HG03558 (cell line): ENCODE measurements around the gene AXIN1.
"Not testable (repeated sequence)": the region's sequence is repeated elsewhere in the genome, so short reads cannot be mapped to it uniquely, and the experiment has no call there.

Experiments used
- ATAC-seq: cut with Tn5 transposase; IDR thresholded peaks from one replicate; pipeline ENCODE4 v1.9.1; 2021; ENCODE audit warnings: moderate number of reproducible peaks; ENCODE audit not compliant: unreplicated experiment; ENCODE audit errors: extremely low read depth

AXIN1 gene

GRCh38 chr16:352547-353403, at the start of gene AXIN1:
Gene AXIN1, minus strand, starts transcription at chr16:352723. Its CDS starts 5,698 bp downstream, at chr16:347025.
- ATAC-seq = peak; percentile 45

GRCh38 chr16:401468-402348, 49.2 kb upstream of the AXIN1 start, which contains the start of gene DECR2:
Gene DECR2, plus strand, starts transcription at chr16:401885. Its CDS starts 79 bp downstream, at chr16:401964.
- ATAC-seq = no peak

GRCh38 chr16:400061-400591, 47.6 kb upstream of the AXIN1 start:
- ATAC-seq = no peak

GRCh38 chr16:399340-400019, 47.0 kb upstream of the AXIN1 start:
- ATAC-seq = no peak

- no peak for ATAC-seq
These were observed 46.2 kb upstream of the AXIN1 start for GRCh38 chr16:398561-399339.

GRCh38 chr16:397736-398332, 45.3 kb upstream of the AXIN1 start:
- ATAC-seq = no peak

- ATAC-seq = no peak
These were observed 44.7 kb upstream of the AXIN1 start, which contains the start of gene NME4 for GRCh38 chr16:397135-397661. Gene NME4, plus strand, starts transcription at chr16:397199. Its CDS starts 24 bp downstream, at chr16:397223.

- no peak for ATAC-seq
These were observed 44.1 kb upstream of the AXIN1 start for GRCh38 chr16:396605-397004.

- no peak for ATAC-seq
These were observed 43.7 kb upstream of the AXIN1 start for GRCh38 chr16:396199-396598.

GRCh38 chr16:392450-393030, 40.0 kb upstream of the AXIN1 start:
- no peak for ATAC-seq

GRCh38 chr16:391885-392335, 39.4 kb upstream of the AXIN1 start:
- no peak for ATAC-seq

GRCh38 chr16:389352-389751, 36.8 kb upstream of the AXIN1 start:
- ATAC-seq = no peak

- ATAC-seq = not testable (repeated sequence)
These were observed 35.5 kb upstream of the AXIN1 start for GRCh38 chr16:387761-388666.

GRCh38 chr16:386641-387156, 34.2 kb upstream of the AXIN1 start:
- ATAC-seq = no peak

- no peak for ATAC-seq
These were observed 31.0 kb upstream of the AXIN1 start for GRCh38 chr16:383326-384051.
